ENCODE measurements around the gene SF3A1. TPM values are rescaled to one million over a fixed set of nuclear protein-coding genes. Genes with fewer than 3 reads are reported as not detected.
"Not testable (repeated sequence)": the region's sequence is repeated elsewhere in the genome, so short reads cannot be mapped to it uniquely, and the experiment has no call there.

SF3A1 gene
- total RNA-seq, 1 donor from 2014 or later: 27.7 TPM

- no peak for DNase-seq (ENCODE audit: low spot score)
These were observed 8.3 kb downstream of the SF3A1 start for GRCh38 chr22:30348404-30348803.

GRCh38 chr22:30347255-30347892, 9.3 kb downstream of the SF3A1 start:
- no peak for DNase-seq (ENCODE audit: low spot score)

GRCh38 chr22:30344447-30345200, 12.1 kb downstream of the SF3A1 start:
- DNase-seq (ENCODE audit: low spot score): no peak

GRCh38 chr22:30340911-30341685, 15.6 kb downstream of the SF3A1 start:
- DNase-seq (ENCODE audit: low spot score): no peak

- DNase-seq (ENCODE audit: low spot score): no peak
These were observed 17.9 kb downstream of the SF3A1 start for GRCh38 chr22:30338802-30339201.

GRCh38 chr22:30338341-30338740, 18.4 kb downstream of the SF3A1 start:
- not testable (repeated sequence) for DNase-seq (ENCODE audit: low spot score)

- DNase-seq (ENCODE audit: low spot score): no peak
These were observed 19.3 kb downstream of the SF3A1 start for GRCh38 chr22:30337461-30337778.

GRCh38 chr22:30336752-30337460, 19.8 kb downstream of the SF3A1 start:
- DNase-seq (ENCODE audit: low spot score): no peak

GRCh38 chr22:30335236-30335635, 21.5 kb downstream of the SF3A1 start:
- no peak for DNase-seq (ENCODE audit: low spot score)

- peak; percentile 8 for DNase-seq (ENCODE audit: low spot score)
These were observed 22.0 kb downstream of the SF3A1 start for GRCh38 chr22:30334646-30335045.

- no peak for DNase-seq (ENCODE audit: low spot score)
These were observed 23.0 kb downstream of the SF3A1 start for GRCh38 chr22:30333707-30334087.

- no peak for DNase-seq (ENCODE audit: low spot score)
These were observed 23.5 kb downstream of the SF3A1 start for GRCh38 chr22:30332994-30333706.

- no peak for DNase-seq (ENCODE audit: low spot score)
These were observed 24.1 kb downstream of the SF3A1 start for GRCh38 chr22:30332551-30332950.

- peak; percentile 24 for DNase-seq (ENCODE audit: low spot score)
These were observed 28.1 kb downstream of the SF3A1 start for GRCh38 chr22:30328466-30329049.

- peak; percentile 19 for DNase-seq (ENCODE audit: low spot score)
These were observed 28.8 kb downstream of the SF3A1 start for GRCh38 chr22:30327864-30328345.

- peak; percentile 91 for DNase-seq (ENCODE audit: low spot score)
These were observed 29.9 kb downstream of the SF3A1 start, which contains the start of gene TBC1D10A for GRCh38 chr22:30326706-30327362. Gene TBC1D10A, minus strand, starts transcription at chr22:30326941. Its CDS starts 60 bp downstream, at chr22:30326881.

- DNase-seq (ENCODE audit: low spot score): no peak
These were observed 30.4 kb downstream of the SF3A1 start for GRCh38 chr22:30326255-30326705.

- peak; percentile 13 for DNase-seq (ENCODE audit: low spot score)
These were observed 30.9 kb downstream of the SF3A1 start for GRCh38 chr22:30325724-30326254.

GRCh38 chr22:30325065-30325720, 31.5 kb downstream of the SF3A1 start:
- peak; percentile 97 for DNase-seq (ENCODE audit: low spot score)
